ENCODE results near the gene DPM2. TPM values are rescaled to one million over a fixed set of nuclear protein-coding genes. Genes with fewer than 3 reads are reported as not detected.

Gene DPM2
- total and polyA plus RNA-seq, 2 experiments from 2014 or later = 36.6 to 92.4 TPM

DNA sequence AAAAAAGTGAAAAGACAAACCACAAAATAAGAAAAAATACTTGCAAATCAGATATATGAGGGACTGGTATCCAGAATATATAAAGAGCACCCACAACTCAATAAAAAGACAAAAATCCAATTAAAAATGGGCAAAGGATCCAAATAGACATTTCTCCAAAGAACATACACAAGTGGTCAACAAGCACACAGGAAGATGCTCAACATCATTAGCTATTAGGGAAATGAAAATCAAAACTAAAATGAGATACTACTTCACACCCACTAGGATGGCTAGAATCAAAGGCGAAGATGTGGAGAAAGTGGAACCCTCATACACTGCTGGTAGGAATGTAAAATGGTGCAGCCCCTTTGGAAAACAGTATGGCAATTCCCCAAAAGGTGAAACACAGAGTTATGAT lies 21.1 kb upstream of the DPM2 start (continued):
- TF ChIP-seq, protein P1, sequence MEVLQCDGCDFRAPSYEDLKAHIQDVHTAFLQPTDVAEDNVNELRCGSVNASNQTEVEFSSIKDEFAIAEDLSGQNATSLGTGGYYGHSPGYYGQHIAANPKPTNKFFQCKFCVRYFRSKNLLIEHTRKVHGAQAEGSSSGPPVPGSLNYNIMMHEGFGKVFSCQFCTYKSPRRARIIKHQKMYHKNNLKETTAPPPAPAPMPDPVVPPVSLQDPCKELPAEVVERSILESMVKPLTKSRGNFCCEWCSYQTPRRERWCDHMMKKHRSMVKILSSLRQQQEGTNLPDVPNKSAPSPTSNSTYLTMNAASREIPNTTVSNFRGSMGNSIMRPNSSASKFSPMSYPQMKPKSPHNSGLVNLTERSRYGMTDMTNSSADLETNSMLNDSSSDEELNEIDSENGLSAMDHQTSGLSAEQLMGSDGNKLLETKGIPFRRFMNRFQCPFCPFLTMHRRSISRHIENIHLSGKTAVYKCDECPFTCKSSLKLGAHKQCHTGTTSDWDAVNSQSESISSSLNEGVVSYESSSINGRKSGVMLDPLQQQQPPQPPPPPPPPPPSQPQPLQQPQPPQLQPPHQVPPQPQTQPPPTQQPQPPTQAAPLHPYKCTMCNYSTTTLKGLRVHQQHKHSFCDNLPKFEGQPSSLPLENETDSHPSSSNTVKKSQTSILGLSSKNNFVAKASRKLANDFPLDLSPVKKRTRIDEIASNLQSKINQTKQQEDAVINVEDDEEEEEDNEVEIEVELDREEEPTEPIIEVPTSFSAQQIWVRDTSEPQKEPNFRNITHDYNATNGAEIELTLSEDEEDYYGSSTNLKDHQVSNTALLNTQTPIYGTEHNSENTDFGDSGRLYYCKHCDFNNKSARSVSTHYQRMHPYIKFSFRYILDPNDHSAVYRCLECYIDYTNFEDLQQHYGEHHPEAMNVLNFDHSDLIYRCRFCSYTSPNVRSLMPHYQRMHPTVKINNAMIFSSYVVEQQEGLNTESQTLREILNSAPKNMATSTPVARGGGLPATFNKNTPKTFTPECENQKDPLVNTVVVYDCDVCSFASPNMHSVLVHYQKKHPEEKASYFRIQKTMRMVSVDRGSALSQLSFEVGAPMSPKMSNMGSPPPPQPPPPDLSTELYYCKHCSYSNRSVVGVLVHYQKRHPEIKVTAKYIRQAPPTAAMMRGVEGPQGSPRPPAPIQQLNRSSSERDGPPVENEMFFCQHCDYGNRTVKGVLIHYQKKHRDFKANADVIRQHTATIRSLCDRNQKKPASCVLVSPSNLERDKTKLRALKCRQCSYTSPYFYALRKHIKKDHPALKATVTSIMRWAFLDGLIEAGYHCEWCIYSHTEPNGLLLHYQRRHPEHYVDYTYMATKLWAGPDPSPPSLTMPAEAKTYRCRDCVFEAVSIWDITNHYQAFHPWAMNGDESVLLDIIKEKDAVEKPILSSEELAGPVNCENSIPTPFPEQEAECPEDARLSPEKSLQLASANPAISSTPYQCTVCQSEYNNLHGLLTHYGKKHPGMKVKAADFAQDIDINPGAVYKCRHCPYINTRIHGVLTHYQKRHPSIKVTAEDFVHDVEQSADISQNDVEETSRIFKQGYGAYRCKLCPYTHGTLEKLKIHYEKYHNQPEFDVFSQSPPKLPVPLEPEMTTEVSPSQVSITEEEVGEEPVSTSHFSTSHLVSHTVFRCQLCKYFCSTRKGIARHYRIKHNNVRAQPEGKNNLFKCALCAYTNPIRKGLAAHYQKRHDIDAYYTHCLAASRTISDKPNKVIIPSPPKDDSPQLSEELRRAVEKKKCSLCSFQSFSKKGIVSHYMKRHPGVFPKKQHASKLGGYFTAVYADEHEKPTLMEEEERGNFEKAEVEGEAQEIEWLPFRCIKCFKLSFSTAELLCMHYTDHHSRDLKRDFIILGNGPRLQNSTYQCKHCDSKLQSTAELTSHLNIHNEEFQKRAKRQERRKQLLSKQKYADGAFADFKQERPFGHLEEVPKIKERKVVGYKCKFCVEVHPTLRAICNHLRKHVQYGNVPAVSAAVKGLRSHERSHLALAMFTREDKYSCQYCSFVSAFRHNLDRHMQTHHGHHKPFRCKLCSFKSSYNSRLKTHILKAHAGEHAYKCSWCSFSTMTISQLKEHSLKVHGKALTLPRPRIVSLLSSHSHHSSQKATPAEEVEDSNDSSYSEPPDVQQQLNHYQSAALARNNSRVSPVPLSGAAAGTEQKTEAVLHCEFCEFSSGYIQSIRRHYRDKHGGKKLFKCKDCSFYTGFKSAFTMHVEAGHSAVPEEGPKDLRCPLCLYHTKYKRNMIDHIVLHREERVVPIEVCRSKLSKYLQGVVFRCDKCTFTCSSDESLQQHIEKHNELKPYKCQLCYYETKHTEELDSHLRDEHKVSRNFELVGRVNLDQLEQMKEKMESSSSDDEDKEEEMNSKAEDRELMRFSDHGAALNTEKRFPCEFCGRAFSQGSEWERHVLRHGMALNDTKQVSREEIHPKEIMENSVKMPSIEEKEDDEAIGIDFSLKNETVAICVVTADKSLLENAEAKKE (CRISPR knock-in tag; IDR thresholded peaks at IDR 0.05) = no peak

DNA sequence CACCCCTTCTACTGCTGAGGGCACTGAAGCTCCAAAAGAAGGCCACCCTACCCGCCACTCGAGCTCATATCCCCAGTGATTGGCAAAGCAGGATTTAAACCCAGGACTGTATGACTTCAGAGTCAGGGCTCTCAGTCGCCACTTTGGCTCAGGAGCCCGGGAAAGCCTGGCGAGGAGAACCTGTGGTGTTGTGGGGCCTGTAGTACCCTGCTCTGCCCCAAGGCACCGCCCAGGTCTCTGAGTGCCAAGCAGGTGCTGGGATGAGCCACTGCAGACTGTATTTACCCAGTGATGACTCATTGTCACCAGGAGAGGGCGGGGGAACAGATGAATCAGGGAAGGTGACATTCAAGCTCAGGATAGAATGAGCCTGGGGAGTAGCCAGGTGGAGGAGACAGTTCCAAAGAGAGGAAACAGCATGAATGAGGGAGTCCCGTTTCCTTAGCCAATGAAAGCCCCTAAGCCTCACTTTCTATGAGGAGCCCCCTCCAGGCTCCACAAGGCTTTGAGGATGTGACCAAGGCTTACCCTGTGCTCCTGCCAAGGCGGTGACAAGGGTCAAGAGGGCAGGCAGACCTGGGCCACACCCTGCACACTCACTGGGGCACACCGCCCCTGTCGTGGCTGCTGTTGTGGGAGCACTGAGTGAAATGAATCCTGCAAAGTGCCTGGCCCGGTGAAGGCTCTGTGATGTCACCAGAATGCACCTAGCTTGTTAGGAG lies 17.8 kb upstream of the DPM2 start:
- no peaks in the 10 kb centered on the region for H3K9me3 Mint-ChIP-seq
- peaks cover 7% of the 10 kb centered on the region for H3K27me3 Mint-ChIP-seq (ENCODE audit: insufficient read depth, low read depth, poor library complexity)
- peaks cover 25% of the 10 kb centered on the region for H3K4me1 Mint-ChIP-seq
- H3K27ac ChIP-seq (ENCODE audit: low read depth) = peak overlapping the region; percentile 47; the same call in 1 of the 2 replicates
- TF ChIP-seq POLR2AphosphoS5 (IDR thresholded peaks at IDR 0.05; ENCODE audit: low read depth) (no peak), CREB1 (CRISPR knock-in tag; IDR thresholded peaks at IDR 0.05; ENCODE audit: low read depth) (peak; percentile 35; the same call in 1 of the 2 replicates)
- TF ChIP-seq, protein P2, sequence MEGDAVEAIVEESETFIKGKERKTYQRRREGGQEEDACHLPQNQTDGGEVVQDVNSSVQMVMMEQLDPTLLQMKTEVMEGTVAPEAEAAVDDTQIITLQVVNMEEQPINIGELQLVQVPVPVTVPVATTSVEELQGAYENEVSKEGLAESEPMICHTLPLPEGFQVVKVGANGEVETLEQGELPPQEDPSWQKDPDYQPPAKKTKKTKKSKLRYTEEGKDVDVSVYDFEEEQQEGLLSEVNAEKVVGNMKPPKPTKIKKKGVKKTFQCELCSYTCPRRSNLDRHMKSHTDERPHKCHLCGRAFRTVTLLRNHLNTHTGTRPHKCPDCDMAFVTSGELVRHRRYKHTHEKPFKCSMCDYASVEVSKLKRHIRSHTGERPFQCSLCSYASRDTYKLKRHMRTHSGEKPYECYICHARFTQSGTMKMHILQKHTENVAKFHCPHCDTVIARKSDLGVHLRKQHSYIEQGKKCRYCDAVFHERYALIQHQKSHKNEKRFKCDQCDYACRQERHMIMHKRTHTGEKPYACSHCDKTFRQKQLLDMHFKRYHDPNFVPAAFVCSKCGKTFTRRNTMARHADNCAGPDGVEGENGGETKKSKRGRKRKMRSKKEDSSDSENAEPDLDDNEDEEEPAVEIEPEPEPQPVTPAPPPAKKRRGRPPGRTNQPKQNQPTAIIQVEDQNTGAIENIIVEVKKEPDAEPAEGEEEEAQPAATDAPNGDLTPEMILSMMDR (conservative IDR thresholded peaks at IDR 0.05; ENCODE audit: low read depth in 2 of 2) = peak; percentile 66 to 75
- no peaks in the 10 kb centered on the region for H3K27me3 ChIP-seq (ENCODE audit: insufficient read depth)
- peaks cover 82% of the 10 kb centered on the region for H3K79me2 ChIP-seq (replicated peaks; ENCODE audit: insufficient read depth)
- H3K9me2 ChIP-seq (ENCODE audit: insufficient read depth) = no peaks in the 10 kb centered on the region
- H3K27ac Mint-ChIP-seq = peak overlapping the region; percentile 68
- peaks cover 14% of the 10 kb centered on the region for H4K20me1 ChIP-seq (replicated peaks; ENCODE audit: insufficient read depth)
- H3K4me3 ChIP-seq = no peak overlapping the region
- H3K4me1 ChIP-seq (ENCODE audit: insufficient read depth) = peaks cover 8% of the 10 kb centered on the region; the same call in 1 of the 2 replicates
- no peak overlapping the region for H3K4me2 ChIP-seq
- H3K36me3 ChIP-seq (ENCODE audit: insufficient read depth) = no peaks in the 10 kb centered on the region
- no peak overlapping the region for H2AFZ ChIP-seq
- H3F3A ChIP-seq (replicated peaks; ENCODE audit: low read depth) = 0 out of 2 replicates have a peak, but pooled peaks cover 3% of the 10 kb centered on the region
- DNase-seq (ENCODE audit: low spot score) (peak; percentile 96), ATAC-seq (peak; percentile 95)
- peaks cover 3% of the 10 kb centered on the region; the same call in 2 of the 3 replicates for H3K36me3 Mint-ChIP-seq (ENCODE audit: low read depth)
- H3K4me3 Mint-ChIP-seq = peak overlapping the region; percentile 3; the same call in 1 of the 3 replicates
